ENCODE measurements around the gene GALNT2.

The GALNT2 gene

DNA sequence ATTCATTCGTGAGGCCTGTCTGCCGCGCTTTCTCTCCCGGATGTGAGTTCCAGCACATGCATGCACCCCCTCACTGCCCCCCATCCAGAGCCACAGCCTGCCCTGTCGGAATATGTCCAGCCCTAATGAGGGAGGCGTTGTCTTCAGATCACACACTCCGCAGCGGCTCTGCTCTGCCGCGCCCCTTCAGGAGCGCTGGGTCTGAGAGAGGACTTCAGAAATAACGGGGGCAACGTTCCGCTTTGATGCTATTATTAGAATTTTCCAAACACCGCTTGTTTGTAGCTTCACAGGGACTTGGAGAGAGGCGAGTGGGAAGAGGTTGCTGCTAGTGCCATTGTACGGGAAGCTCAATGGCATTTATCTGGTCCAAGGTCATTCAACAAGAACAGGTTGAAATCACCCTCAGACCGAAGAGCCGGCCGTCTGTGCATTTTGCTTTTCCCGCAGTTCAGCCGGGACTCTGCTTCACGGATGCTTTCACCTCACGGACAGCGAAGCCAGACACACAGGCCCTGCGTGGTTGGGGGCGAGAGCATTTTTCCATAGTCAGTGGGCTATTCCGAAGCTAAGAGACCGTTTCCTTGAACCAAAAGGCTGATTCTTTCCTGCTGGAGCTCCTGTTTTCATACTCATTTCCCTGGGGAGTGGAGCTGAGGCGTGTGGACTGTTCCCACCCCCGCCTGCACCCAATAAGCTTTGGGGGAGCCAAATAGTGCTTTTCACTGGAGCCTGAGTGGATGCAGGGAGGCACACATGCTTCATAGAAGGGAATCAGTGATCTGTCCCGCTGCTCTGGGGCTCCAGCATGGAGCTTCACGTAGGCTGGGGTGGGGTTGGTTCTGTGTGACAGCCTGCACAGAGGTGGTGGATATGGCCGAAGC is 69.7 kb downstream of the GALNT2 start:
- no peak for DNase-seq

DNA sequence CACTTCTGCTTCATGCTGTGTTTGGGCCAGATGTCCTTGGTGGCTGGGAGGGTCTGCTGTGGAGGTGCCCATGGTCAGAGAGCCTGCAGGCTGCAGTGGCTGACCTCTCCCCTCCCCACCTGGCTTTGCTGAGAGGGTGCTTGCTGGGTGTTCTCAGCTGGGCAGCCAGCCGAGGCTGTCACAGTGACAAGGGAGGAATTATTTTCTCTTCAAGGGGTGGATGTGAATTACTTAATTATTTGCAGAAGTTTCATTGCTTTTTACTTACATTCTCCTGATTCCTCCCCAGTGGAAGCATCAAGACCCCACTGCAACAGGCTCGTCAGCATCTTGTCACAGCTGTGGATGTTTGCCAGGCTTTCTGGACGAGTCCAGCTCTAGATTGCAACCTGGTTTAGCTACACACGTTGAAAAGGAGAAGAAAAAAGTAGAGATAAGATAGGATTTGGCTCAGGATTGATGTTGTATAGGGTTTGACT is 70.3 kb downstream of the GALNT2 start:
- DNase-seq: no peak

DNA sequence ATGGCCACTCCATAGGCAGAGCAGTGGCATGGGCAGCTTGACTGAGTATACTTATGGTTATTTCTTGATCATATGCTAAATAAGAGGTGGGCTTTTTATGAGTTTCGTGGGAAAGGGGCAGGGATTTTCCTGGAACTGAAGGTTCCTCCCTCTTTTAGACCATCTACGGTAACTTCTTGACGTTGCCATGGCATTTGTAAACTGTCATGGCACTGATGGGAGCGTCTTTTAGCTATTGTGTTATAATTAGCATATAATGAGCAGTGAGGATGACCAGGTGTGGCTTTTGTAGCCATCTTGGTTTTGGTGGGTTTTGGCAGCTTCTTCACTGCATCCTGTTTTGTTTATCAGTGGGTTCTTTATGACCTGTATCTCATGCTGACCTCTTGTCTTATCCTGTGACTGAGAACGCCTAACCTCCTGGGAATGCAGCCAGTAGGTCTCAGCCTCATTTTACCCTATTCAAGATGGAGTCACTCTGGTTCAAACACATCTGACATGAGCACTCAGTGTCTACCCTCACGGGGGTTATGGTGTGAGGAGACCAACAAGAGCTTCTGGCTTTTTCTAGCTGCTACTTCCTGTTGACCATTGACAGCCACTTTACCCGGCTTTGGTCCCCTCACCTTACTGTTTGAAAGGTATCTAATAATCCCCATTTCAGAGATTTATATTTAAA is 71.7 kb downstream of the GALNT2 start:
- DNase-seq: no peak

DNA sequence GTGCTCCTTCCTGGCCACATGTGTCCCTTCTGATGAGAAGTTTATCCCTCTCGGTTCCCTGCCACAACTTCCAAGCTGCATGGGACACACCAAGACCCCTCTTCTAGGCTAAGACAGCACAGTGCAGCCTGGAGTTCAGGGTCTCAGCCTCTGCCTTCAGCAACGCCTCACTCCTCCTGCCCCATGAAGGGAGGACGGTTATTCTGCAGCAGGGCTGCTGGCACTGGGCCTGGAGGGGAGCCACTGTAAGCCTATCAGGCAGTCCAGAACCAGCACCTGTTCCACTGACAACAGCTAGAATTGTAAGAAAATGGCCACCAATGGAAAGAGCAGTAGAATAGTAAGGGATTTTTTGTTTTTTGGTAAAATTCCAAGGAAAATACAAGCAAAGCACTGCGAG is 72.3 kb downstream of the GALNT2 start:
- no peak for DNase-seq

DNA sequence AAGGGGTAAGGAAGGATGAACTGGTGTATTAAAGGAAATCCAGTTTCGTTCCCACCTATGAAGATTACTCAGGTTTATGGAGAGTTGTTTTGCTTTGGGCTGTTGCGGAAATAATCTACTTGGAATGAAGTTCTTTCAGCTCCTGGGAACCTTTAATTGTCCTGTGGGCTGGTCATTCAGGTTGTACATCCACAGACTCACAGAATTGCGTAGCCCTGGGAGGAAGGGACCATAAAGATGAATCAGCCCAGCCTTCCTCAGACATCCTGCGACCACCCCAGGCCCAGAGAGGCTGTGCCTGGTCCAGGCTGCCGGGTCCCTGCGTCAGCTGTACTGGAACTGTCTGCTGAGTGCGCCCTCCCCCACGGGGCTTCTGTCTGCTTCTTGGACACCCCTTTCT is 72.7 kb downstream of the GALNT2 start:
- DNase-seq: no peak

DNA sequence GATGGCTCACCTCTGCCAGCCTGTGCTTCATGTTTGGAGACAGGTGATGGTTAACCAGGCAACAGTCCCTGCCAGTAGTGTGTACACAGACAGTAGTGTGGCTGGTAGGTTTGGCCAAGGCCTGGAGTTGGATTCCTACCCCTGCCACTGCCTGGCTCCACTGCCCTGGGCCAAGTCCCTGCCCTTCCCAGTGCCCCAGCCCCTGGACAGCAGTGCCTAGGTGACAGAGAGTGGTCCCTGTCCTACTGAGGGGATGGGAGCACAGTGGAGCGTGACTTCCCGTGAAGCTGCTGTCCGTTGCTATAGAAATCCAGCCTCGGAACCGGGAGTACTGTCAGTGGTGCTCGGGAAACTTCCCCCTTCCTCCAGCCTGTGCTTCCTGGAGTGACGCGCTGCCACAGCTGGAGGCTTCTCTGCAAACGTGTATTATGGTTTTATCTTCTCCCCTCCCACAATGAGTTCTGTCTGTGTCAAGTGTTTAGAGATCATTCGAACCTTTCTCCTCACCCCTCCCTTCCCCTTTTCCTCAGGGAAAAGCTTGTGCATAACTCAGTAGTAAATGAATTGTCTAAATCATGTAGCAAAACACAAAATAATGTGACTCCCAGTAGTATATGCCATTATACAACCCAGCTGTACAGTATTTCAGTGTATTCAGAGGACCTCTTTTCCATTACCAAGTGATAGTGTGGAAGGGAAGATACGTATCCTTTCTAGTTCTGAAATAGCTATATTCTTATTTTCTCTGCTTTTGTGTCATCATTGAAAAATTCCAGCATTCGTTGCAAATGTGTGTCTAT is 73.4 kb downstream of the GALNT2 start:
- no peak for DNase-seq

DNA sequence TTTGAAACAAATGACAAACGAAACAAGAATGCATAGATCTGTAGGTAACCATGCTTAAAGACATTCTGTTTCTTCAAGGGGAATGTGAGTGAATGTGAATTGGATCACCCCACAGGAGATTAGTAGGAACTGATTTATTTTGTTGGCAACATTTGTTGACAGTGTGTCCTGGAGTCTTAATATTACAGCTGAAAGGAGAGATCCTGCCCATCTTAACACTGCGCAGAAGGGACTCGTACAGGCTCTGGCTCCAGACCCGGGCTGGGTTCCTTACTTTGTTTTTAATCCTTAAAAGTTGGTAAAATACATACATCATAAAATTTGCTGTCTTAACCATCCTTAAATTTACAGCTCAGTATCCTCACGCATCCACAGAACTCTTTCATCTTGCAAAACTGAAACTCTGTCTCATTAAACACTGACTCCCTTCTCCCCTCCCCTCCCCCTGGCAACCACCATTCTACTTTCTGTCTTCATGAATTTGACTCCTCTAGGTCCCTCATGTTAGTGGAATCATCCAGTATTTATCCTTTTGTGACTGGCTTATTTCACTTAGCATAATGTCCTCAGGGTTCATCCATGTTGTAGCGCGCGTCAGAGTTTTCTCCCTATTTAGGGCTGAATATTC is 74.1 kb downstream of the GALNT2 start:
- no peak for DNase-seq

DNA sequence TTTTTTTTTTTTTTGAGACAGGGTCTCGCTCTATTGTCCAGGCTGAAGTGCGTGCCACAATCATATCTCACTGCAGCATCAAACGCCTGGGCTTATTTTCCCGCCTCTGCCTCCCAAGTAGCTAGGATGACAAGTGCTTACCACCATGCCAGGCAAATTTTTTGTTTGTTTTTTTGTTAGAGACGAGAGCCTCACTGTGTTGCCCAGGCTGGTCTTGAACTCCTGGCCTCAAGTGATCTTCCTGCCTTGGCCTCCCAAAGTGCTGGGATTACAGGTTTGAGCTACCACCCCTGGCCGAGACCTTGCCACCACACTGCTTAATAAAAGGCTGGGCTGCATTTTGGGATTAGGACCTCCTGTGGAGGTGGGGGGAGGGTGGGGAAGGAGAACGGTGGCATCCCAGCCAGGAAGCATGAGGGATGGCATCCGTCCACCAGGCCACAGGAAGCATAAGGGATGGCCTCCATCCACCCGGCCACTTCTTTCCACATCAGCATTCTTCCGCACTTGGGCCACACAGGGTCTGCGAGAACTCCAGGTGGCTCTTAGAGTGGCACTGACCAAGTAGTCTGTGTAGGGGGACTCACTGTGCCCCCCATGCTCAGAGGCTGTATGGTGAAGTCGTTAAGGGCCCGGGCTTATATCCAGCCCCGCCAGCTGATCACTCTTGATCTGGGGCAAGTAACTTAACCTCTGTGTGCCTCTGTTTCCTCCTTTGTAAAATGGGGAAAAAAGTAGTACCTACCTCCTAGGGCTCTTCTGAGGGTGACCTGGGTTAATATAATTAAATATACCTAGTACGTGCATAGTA is 75.0 kb downstream of the GALNT2 start:
- DNase-seq: no peak

DNA sequence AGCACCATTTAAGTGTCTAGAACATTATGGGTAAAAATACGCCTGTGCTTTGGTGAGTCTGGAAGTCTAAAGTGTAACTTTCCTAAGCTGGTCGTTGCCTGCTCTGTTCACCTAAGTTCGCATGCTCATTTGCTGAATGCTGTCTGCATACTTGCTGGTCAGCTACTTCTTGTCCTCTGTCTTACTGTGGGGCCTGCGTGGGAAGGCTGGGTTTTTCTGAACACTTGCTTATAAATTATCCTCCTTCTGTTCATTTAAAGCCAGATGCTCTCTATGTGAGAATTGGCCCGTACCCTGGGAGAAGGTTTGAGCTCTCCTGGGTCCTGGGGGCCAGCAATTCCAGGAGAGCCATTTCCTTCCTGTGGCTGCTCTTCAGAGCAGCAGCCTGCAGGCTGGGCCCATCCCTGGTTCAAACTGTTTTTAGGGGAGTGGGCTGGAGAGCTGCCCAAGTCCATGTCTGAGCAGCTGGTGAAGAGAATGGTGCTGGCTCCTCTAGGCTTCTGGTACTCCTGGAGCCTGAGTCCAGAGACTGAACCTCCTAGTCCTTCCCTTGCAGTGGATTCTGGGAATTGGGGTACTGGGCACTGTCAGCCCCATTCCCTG is 75.7 kb downstream of the GALNT2 start:
- no peak for DNase-seq

DNA sequence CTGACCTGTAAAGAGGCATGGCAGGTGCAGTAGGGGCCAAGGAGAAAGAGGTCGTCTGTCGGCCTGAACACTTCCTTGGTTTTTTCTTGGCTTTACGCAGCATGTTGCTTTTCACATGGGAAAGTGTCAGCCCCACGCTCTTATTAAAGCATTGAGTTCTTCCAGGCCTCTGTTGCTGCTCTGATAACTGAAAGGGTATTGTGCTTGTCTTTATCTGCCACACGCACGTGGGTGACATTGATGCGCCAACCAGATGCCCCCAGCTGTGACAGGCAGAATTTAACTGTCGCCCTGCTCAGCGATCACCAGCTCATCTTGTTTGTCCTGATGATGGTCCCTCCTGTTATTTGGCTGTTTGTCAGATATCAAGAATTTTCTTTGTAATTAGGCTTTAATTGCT is 76.5 kb downstream of the GALNT2 start:
- DNase-seq: no peak

DNA sequence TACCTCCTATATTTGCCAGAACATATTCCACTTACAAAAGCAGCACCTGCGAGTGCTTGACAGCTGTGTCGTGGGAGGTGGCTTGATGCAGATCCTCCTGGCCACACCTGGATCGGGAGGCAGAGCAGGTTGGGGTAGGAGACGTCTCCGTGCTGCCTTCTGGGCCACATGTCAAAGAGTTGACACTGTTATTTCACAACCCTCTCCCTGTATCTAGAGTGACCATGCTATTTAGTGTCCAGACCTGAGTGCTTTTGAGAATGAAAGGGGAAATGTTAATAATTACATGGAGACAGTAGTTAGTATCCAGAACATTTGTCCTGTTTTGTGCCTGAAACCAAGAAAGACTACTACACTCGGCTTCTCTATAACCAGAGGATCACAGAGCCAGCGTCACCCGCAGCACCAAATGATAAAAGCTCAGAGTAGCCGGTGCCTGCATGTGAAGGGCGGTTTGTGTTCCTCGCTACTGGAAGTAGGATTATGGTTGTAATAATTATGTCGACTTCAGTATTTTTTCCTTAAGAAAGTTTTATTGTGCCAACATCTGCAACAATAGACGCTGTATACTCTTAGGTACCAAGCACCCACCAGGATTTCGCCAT is 77.1 kb downstream of the GALNT2 start:
- no peak for DNase-seq

DNA sequence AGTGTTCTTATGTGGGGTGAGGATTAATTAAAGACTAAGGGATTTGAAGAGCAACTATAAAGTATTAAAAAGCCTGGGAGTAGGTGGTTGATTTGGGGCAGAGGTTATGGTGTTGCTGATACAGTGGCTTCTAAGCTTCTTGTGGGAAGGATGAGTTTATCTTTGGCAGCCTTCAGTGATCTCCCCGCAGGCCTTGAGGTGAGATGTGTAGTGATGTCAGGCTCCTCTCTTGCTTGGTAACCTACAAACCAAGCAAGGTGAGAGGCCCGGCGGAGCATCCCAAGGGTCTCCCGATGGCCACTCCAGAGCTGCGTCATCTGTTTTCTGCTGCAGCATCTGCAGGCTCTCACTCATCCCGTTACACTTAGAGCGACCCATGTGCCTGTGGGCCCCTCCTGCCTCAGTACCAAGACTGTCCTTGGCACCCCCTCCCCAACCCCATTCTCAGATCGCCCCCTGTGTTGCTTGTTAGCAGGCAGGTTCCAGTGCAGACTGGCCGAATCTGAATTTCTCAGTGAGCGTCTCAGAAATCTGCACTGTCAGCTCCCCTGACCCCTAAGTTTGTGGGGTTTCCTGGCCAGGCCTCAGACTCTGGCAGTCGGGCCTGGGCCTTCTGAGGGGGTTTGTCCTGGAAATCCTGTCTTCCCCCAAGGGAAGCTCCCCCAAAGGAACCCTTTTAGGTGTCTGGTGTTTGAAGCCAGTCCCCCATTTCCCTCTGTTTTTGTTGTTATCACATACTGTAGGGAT is 77.9 kb downstream of the GALNT2 start:
- DNase-seq: no peak

DNA sequence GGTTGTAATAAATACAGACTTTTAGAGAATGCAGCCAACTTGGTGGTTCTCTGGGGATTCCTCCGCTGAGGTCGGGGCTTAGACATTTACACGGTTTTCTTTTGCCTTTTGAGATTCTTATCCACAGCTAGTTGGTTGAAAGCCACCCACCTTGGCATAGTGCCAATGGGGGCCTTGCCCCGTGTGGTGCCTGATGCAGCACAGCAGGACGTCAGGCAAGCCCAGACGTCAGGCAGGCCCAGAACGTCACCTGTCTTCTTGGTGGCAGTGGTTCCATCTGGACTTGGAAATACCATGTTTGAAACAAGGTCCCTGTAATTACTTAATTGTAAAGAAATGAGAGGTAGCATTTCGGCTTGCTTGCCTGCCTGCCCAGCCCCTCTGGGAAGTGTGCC is 78.5 kb downstream of the GALNT2 start:
- DNase-seq: no peak

DNA sequence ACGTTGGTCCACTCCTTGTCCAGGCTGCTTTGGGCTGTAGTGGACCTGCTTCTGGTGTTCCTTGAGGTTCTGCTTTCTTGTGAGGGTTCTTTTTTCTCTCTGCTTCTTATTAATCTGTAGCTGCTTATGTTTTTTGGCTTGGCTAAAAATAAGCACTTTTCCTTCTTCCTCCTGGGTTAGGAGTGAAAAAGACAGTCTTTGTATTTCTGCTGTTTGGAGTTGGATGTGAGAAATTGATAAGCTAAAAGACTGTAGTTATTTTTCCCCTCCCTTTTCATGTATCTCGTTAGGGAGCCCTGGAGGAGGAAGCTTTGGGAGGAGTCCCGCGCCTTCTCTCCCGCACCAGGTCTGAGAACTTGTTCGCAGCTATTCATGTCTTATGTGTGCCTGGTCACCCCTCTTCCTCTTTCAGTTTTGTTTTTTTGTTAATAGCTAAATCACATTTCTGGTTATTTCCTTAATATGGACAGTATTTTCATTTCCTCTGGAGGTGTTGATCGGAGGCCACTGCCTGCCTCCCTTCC is 79.0 kb downstream of the GALNT2 start:
- no peak for DNase-seq

DNA sequence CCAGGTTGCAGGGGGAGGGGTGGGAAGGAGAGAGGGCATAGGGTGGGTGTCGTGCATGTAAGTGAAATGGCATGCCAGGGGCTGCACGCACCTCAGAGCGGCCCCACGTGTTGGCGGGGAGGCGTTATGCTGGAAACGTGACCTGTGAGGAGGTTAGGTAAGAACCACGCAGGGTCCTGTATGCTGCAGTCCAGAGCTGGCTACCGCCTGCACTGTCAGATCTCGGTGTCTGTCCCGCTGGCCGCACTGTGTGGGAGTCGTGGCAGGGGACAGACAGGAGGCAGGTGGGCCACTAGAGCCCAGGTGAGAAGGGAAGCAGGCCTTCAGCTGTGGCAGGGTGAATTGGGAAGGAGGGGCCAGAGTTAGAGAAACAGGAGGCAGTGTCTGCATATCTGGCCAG is 79.7 kb downstream of the GALNT2 start:
- DNase-seq: no peak

DNA sequence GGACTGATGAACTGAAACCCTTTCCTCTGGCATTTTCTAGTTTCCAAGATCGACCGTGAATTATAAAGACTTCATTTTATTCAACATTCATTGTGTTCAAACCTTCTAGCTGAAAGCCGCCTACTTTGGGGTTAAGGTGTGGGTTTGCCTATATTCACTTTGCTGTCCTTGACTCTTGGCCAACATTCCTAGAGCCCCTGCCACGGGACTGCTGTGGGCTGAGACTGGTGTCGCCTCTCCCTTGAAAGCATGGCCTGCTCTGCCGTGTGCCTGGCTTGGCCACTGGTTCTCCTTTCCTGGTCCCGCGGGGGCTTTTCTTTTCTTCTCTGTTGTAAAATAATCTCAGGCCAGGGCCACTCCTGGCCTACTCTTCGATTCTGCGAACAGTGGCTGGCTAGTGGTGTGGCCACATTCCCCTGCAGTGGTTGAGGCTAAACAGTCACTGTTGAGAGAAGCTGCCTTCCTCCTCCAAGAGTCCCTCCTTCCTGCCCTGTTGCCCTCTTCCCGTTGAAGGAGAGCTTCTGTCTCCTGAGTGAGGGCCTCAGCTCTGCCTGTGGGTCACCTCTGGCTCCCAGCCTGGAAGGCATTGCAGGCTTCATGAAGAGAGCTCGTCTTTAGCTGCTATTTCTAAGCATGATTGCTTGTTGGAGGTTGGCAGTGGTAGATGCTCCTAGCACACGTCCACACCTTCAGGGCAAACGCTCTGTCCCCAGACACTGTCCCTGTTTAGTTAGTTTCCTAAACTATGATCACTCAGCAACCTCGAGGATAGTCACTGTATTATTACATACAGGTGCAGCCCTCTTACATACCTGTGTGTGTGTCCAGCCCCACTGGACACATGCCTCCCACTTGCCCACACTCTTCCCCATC is 80.5 kb downstream of the GALNT2 start:
- DNase-seq: no peak

DNA sequence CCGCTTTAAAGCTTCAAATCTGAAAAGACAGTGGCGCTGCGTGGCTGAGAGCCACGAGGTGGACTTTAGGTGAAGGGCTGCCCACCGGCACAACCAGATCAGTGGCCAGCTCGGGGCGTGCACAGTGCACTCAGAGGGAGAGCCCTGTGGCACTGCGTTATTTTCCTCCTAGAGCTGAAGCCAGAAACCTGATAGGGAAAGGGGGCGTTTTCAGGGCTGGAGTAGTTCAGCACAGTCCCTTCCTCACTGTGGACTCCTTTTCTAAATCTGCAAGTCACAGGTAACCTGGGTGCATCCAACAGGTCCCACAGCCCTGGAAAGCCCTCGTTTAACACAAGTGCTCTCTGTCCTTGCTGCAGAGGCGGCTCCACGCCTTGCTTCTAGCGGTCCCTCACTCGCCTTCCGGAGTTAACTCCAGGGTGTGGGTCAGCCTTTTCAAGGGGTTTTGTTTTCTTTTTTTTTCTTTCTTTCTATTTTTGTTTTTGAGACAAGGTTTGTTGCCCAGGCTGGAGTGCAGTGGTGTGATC is 81.2 kb downstream of the GALNT2 start:
- no peak for DNase-seq

DNA sequence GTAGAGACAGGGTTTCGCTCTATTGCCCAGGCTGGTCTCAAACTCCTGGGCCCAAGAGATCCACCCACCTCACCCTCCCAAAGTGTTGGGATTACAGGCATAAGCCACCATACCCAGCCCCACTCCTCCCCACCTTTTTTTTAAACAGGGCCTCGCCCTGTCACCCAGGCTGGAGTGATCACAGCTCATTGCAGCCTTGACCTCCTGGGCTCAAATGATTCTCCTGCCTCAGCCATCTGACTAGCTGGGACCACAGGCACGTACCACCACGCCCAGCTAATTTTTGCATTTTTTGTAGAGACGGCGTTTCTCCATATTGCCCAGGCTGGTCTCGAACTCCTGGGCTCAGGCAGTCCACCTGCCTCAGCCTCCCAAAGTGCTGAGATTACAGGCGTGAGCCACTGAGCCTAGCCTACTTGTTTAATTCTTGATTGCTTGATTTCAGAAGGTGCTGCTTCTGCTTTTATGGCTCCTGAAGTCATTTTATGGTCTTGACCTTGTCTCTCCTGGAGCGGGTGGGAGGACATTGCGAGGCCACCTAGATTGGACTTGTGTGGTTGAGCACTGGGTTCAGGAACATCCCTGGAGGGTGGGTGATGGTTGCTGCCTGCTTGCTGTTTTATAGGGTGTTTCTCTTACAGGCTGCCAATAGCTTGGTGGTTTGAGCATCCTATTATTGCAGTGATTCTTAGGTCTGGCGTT is 81.9 kb downstream of the GALNT2 start:
- DNase-seq: no peak
